BLaER1 (cell line): ENCODE results near the gene FXYD6.
A peak's percentile ranks its signal among the peaks of the same experiment; 100 is the strongest.

Experiments used
- H3K27ac ChIP-seq: shearing (Covaris generic); formaldehyde crosslinking; 2 replicates; pipeline ENCODE4 v1.8.1; 2022
- H3K27me3 ChIP-seq: shearing (Covaris generic); formaldehyde crosslinking; 2 replicates; pipeline ENCODE4 v1.8.1; 2022
- H3K36me3 ChIP-seq: shearing (Covaris generic); formaldehyde crosslinking; 2 replicates; pipeline ENCODE4 v1.8.1; 2022
- H3K4me1 ChIP-seq: shearing (Covaris generic); formaldehyde crosslinking; 2 replicates; pipeline ENCODE4 v1.8.1; 2022
- H3K4me2 ChIP-seq: shearing (Covaris generic); formaldehyde crosslinking; 2 replicates; pipeline ENCODE4 v1.8.1; 2022
- H3K4me3 ChIP-seq: shearing (Covaris generic); formaldehyde crosslinking; 2 replicates; pipeline ENCODE4 v1.8.1; 2022
- H3K9ac ChIP-seq: shearing (Covaris generic); formaldehyde crosslinking; 2 replicates; pipeline ENCODE4 v1.8.1; 2022
- H3K9me3 ChIP-seq: shearing (Covaris generic); formaldehyde crosslinking; 2 replicates; pipeline ENCODE4 v1.8.1; 2022
- H4K20me1 ChIP-seq: shearing (Covaris generic); formaldehyde crosslinking; 2 replicates; pipeline ENCODE4 v1.8.1; 2022
- Cebpa-rat ChIP-seq: shearing (Covaris generic); IDR thresholded peaks from 2 replicates; pipeline ENCODE4 v1.8.1; 2022

Gene FXYD6

DNA sequence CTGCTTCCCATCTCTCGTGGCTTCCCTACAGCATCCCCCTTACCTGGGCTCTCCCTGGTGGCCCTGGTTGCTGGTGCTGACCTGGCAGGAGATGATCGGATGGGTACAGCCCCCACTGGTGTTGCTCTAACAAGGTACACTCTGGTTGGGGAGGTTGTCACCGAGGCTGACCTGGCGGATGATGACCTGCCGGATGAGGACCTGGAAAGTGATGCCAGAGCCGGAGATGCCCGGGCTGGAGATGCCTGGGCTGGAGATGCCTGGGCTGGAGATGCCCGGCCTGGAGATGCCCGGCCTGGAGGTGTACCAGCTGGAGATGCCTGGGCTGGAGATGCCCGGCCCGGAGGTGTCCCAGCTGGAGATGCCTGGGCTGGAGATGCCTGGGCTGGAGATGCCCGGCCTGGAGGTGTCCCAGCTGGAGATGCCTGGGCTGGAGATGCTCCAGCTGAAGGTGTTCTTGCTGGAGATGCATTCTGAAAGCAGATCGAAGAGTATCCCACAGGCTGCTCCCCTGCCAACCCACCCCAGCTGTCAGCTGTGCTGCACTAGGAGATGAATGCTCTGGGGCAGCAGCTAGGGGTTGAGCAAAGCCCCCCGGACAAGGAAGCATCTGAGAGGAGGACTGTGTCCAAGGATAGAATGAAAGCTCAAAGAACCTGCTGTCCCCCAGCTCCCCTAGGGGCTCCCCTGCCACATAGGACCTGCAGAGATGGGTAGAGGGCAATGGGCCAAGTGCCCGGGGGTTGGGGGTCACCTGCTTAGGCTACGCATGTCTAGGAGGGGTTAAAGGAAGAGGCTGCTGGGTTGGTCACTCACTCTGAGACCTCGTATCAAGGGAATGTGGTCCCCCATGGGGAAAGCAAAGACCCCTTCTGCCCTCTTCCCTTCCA is 42.2 kb upstream of the FXYD6 start:
- no peak overlapping the region for H3K27ac ChIP-seq
- H3K36me3 ChIP-seq: no peaks in the 10 kb centered on the region
- no peak overlapping the region for H3K4me2 ChIP-seq
- no peaks in the 10 kb centered on the region for H3K9me3 ChIP-seq
- H4K20me1 ChIP-seq: no peaks in the 10 kb centered on the region
- H3K4me3 ChIP-seq: no peak overlapping the region
- TF ChIP-seq Cebpa-rat: no peak
- no peak overlapping the region for H3K9ac ChIP-seq
- H3K27me3 ChIP-seq: no peaks in the 10 kb centered on the region
- H3K4me1 ChIP-seq: 0 out of 2 replicates have a peak, but pooled peaks cover 6% of the 10 kb centered on the region

DNA sequence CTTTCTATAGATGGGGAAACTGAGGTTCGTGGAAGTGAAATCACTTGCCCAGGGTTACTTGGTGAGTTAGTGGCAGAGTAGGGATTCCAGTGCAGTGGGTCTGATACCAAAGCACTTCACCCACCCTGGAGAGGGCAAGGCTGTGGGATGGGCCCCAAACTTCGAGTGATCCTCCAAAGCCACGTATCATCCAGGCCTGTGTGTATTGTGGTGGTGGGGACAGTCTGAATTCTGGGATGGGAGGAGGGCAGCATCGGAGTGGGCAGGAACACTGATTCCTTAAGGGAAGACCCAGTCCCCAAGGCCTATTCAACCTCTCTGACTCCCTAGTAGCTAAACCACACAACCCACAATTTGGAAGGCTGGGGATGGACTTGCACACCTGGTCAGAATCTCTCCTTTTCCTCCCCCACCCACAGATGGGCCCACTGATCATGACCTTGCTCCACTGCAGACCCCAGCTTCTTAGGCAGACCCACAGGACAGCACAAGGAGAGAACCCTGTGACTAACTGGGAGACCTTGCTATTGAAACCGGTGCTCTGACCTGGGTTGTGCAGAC is 41.2 kb upstream of the FXYD6 start:
- Histone ChIP-seq H3K27ac (no peak overlapping the region), H3K4me3 (no peak overlapping the region), H3K9ac (no peak overlapping the region), H3K9me3 (no peaks in the 10 kb centered on the region), H3K36me3 (no peaks in the 10 kb centered on the region), H3K27me3 (no peaks in the 10 kb centered on the region), H4K20me1 (no peaks in the 10 kb centered on the region), H3K4me2 (no peak overlapping the region), H3K4me1 (0 out of 2 replicates have a peak, but pooled peaks cover 6% of the 10 kb centered on the region)
- no peak for TF ChIP-seq Cebpa-rat

DNA sequence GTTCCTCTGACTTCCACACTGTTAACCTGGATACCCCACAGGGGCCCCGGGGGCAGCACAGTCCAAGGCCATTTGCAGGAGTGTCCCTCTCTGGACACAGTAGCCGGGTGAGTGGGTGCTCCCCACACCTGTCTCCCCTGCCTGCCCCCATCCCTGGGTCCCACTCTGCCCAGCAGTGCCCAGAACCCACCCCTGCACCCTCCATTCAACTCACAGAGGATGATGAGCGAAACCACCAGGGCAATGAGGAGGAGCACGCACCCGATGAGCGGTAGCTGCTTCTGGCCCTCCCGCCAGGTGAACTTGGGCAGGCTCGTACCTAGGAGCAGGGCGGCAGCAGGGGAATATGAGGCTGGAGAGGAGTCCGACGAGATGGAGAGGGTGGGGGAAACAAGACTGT is 40.5 kb upstream of the FXYD6 start:
- H3K4me2 ChIP-seq: no peak overlapping the region
- H4K20me1 ChIP-seq: no peaks in the 10 kb centered on the region
- no peaks in the 10 kb centered on the region for H3K36me3 ChIP-seq
- no peaks in the 10 kb centered on the region for H3K9me3 ChIP-seq
- H3K9ac ChIP-seq: no peak overlapping the region
- TF ChIP-seq Cebpa-rat: no peak
- 0 out of 2 replicates have a peak, but pooled peaks cover 6% of the 10 kb centered on the region for H3K4me1 ChIP-seq
- no peaks in the 10 kb centered on the region for H3K27me3 ChIP-seq
- H3K27ac ChIP-seq: no peak overlapping the region
- no peak overlapping the region for H3K4me3 ChIP-seq

DNA sequence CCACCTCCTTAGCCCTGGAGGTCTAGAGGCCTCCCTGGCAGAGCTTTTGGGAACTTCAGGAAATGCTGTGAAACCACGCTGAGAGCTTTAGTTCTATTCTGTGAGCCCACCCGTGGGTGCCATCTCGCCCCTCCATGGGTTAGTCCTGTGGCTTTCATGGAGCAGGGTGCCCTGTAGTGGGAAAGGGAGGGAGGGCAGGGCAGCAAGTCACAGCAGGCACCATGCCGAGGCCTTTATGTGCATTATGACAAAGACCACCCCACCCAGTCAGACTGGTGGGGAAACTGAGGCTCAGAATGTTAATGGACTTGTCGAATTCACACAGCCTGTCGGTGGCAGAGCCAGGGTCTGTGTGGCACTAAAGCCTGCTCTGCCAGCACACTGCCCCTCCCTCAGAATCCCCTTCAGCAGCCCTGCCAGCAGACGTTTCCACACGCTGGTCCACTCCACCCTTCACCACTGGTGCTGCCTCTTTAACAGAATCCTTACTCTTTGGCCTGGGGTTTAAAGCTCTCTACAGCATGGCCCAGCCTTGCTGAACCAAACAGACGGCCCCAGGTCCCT is 39.3 kb upstream of the FXYD6 start:
- no peaks in the 10 kb centered on the region for H4K20me1 ChIP-seq
- H3K9ac ChIP-seq: no peak overlapping the region
- H3K4me3 ChIP-seq: no peak overlapping the region
- H3K27me3 ChIP-seq: no peaks in the 10 kb centered on the region
- no peak overlapping the region for H3K4me2 ChIP-seq
- H3K4me1 ChIP-seq: 0 out of 2 replicates have a peak, but pooled peaks cover 6% of the 10 kb centered on the region
- H3K9me3 ChIP-seq: no peaks in the 10 kb centered on the region
- H3K36me3 ChIP-seq: no peaks in the 10 kb centered on the region
- no peak for TF ChIP-seq Cebpa-rat
- no peak overlapping the region for H3K27ac ChIP-seq

DNA sequence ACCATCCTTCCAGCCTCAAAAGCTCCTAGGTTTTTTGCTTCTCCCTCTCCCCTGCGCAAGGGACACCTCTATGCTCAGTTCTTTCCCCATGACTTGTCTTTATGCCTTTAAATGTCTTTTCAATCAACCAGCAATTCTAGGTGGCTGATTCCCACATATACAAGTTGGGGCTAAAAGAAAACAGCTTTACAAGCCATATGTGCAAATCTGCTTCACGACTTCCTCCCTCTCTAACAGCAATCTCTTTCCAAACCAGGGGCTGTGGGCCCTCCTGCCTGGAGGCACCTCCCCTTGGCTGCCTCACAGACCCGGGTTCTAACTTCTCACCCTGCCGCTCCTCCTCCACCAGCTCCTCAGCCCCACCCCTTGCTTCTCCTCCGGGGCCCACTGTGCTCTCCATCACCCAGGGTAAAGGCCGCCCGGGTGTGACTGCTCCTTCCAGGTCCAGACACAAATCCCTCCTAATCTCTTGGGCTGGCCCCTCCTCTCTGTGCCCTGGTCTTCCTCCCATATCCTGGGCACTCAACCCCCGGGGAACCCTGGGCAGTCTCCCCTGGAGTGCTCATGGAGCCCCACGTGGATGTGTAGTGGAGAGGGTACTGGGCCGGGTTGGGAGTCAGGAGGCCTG is 38.6 kb upstream of the FXYD6 start:
- H3K9ac ChIP-seq: no peak overlapping the region
- no peak for TF ChIP-seq Cebpa-rat
- H4K20me1 ChIP-seq: no peaks in the 10 kb centered on the region
- no peaks in the 10 kb centered on the region for H3K36me3 ChIP-seq
- H3K9me3 ChIP-seq: no peaks in the 10 kb centered on the region
- H3K27ac ChIP-seq: no peak overlapping the region
- 0 out of 2 replicates have a peak overlapping the region, but pooled peaks have one; percentile 14 for H3K4me2 ChIP-seq
- no peak overlapping the region for H3K4me3 ChIP-seq
- H3K27me3 ChIP-seq: no peaks in the 10 kb centered on the region
- 0 out of 2 replicates have a peak, but pooled peaks cover 6% of the 10 kb centered on the region for H3K4me1 ChIP-seq

DNA sequence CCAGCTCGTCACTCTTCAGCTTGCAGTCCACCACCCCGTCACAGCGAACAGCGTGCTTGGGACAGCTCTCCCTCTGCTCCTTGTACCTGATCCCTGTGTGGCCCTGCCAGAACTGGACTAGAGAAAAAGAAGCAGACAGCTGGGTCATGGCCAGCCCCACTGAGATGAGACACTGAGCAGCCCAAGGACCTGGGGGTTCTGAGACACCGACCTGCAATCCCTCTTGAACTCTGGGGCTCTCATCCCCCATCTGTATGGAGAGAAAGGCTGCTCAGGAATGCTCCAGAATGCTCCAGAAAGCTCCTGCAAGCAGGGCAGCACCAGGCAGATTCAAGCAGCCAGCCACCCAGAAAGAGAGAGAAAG is 37.9 kb upstream of the FXYD6 start:
- Histone ChIP-seq H3K4me3 (no peak overlapping the region), H3K27ac (no peak overlapping the region), H4K20me1 (no peaks in the 10 kb centered on the region), H3K4me2 (no peak overlapping the region), H3K27me3 (no peaks in the 10 kb centered on the region), H3K36me3 (no peaks in the 10 kb centered on the region), H3K4me1 (0 out of 2 replicates have a peak, but pooled peaks cover 6% of the 10 kb centered on the region), H3K9me3 (no peaks in the 10 kb centered on the region), H3K9ac (no peak overlapping the region)
- no peak for TF ChIP-seq Cebpa-rat

DNA sequence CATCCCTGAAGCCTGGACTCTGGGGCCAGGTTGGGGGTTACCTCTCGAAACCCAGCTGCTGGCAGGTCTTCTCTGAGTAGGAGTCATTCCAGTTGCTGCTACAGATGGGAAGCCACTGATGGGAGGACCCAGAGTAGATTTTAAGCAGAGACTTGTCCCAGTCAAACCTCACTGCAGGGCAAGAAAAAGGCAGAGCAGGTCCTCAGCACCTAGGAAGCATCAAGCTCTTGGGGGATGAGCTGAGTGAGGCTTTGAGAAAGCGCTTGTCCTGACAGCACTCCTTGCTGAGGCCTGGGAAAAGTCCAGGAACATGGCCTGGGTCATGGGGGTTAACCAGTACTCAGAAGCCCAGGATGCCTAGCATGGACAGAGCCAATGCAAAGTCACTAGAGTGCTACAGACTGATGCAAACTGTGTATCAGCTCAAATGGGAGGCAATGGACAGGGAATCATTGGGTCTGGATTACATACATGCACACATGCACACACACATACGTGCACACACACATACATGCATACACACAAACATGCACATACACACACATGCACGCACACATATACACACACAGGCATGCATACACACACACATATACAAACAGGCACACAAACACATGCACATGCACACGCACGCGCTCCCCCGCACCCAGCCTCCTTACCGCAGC is 37.4 kb upstream of the FXYD6 start:
- H3K9ac ChIP-seq: no peak overlapping the region
- H3K4me3 ChIP-seq: no peak overlapping the region
- H3K27ac ChIP-seq: no peak overlapping the region

DNA sequence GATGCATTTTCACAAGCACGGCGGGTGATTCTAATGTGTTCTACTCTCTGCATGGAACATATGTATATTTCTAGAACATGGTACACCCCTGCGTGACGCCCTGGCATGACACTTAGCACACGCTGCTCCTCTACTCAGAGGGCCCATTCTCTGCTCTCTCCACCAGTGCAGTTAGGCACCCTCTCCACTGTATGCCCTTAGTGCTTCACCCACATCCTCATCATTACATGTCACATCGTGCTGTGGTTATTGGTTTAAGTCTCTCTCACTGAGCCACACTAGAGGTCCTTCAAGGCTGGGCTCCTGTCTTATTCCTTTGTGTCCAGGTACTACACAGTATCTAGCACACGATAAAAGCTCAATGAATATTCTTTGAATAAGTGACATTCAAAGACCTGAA is 36.0 kb upstream of the FXYD6 start:
- Histone ChIP-seq H3K4me3 (no peak overlapping the region), H3K36me3 (no peaks in the 10 kb centered on the region), H4K20me1 (no peaks in the 10 kb centered on the region), H3K9me3 (no peaks in the 10 kb centered on the region), H3K4me1 (0 out of 2 replicates have a peak, but pooled peaks cover 6% of the 10 kb centered on the region), H3K4me2 (no peak overlapping the region), H3K9ac (no peak overlapping the region), H3K27me3 (no peaks in the 10 kb centered on the region), H3K27ac (no peak overlapping the region)
- TF ChIP-seq Cebpa-rat: no peak

More for the DNA sequence above, 37.4 kb upstream of the FXYD6 start:
- no peak for TF ChIP-seq Cebpa-rat
- Histone ChIP-seq H3K36me3 (no peaks in the 10 kb centered on the region), H3K27me3 (no peaks in the 10 kb centered on the region), H4K20me1 (no peaks in the 10 kb centered on the region), H3K4me1 (0 out of 2 replicates have a peak, but pooled peaks cover 6% of the 10 kb centered on the region), H3K4me2 (no peak overlapping the region), H3K9me3 (no peaks in the 10 kb centered on the region)

DNA sequence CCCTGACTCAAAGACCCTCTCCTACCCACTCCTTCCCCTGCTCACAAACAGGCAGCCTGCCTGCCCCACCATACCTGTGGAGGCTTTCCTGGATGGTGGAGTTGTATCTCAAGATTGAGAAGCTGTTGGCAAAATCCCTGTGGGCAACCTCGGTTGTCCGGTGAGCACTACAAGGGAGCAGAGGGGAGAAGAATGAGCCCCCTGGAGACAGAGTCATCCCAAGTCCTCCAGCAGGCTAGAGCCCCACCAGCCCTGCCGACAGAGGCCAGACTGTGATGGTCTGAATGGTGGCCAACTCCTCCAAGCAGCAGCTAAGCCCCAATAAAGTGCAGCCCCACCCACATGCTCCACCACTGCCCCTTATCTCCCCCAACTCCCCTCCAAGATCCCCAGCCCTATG is 35.2 kb upstream of the FXYD6 start:
- H3K9me3 ChIP-seq: no peaks in the 10 kb centered on the region
- TF ChIP-seq Cebpa-rat: no peak

More for the DNA sequence above, 35.2 kb upstream of the FXYD6 start:
- Histone ChIP-seq H3K4me3 (no peak overlapping the region), H3K4me2 (no peak overlapping the region), H4K20me1 (no peaks in the 10 kb centered on the region), H3K4me1 (0 out of 2 replicates have a peak, but pooled peaks cover 6% of the 10 kb centered on the region), H3K9ac (no peak overlapping the region), H3K27ac (no peak overlapping the region), H3K36me3 (no peaks in the 10 kb centered on the region), H3K27me3 (no peaks in the 10 kb centered on the region)
